Loucy (cell line): ENCODE results near the gene IRF9.

Experiments used
- EZH2phosphoT487 ChIP-seq: fragments of 200-600 bp; IDR thresholded peaks from 2 replicates; pipeline ENCODE4 v1.6.1; 2018; ENCODE audit warnings: antibody characterized with exemption, mild to moderate bottlenecking, moderate library complexity, borderline replicate concordance
- TF ChIP-seq, protein P1 (sequence below): fragments of 200-600 bp; sonication (generic); conservative IDR thresholded peaks from 2 replicates; pipeline ENCODE4 v1.5.1; 2014; ENCODE audit warnings: mild to moderate bottlenecking, antibody characterized with exemption, low read length

DNA sequence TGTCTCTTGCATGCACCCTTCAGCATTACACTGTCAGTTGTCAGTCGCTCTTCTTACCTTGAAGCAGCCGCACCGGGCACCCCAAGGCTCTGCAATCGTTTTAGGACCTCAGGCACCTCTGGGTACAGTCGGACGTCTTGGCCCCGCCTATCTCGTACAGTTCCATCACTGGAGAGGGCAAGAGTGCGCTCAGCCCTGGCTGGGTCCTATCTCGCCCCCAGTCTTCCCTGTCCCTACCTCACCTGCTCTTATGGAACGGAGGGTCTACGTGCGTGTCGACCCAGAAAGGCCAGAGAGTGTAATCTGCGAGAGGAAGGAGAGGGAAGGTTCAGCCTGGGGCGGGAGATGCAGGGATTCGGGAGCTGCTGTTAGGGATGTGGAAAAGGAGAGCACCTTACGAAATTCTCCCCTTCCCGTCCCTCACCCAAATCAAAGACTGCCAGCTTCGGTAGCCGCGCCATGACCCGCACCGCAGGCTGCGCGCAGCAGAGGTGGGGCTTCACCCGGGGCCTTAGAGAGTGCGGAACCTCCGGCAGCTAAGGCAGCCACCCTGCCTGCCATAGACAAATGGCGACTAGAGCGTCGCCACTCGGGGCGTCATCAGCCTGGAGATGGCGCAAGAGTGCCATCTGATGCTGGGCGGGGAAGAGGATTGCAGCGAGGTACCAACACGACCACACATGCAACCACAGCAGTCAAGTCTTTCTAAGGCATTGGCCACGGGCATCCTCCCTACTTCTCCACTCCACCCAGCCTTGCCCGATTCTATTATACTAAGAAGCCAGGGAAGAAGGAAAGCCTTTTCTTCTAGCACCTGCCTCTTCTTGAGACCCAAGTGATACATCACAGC lies 54.7 kb downstream of the IRF9 start, which contains the start of gene MDP1:
- TF ChIP-seq, protein P1, sequence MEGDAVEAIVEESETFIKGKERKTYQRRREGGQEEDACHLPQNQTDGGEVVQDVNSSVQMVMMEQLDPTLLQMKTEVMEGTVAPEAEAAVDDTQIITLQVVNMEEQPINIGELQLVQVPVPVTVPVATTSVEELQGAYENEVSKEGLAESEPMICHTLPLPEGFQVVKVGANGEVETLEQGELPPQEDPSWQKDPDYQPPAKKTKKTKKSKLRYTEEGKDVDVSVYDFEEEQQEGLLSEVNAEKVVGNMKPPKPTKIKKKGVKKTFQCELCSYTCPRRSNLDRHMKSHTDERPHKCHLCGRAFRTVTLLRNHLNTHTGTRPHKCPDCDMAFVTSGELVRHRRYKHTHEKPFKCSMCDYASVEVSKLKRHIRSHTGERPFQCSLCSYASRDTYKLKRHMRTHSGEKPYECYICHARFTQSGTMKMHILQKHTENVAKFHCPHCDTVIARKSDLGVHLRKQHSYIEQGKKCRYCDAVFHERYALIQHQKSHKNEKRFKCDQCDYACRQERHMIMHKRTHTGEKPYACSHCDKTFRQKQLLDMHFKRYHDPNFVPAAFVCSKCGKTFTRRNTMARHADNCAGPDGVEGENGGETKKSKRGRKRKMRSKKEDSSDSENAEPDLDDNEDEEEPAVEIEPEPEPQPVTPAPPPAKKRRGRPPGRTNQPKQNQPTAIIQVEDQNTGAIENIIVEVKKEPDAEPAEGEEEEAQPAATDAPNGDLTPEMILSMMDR = peak; percentile 78
- TF ChIP-seq EZH2phosphoT487 = no peak
